GM18907 (cell line): ENCODE measurements around the gene BFSP1.

Source experiments
- ATAC-seq: cut with Tn5 transposase; IDR thresholded peaks from one replicate; pipeline ENCODE4 v1.9.1; 2021; ENCODE audit warnings: mild to moderate bottlenecking, moderate library complexity; ENCODE audit not compliant: unreplicated experiment

Gene BFSP1

DNA sequence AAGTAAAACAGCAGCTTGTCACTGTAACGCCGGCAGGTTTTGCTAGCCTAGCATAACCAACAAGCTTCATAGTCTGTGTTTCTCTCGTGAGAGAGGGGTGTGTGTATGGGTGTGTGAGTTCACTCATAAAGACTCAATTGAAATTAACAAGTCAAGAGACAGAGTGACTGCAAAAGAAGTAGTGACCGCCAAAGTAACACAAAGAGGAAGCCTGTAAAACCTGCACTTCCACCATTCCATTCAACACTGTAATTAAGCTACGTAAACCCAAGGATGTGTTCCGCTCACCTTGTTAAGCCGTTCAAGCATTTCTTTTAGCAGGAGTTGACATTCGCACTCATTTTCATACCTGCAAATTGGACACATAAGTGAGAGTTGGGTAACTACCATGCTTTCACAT, 6.6 kb downstream of the BFSP1 start:
- ATAC-seq, result no peak

DNA sequence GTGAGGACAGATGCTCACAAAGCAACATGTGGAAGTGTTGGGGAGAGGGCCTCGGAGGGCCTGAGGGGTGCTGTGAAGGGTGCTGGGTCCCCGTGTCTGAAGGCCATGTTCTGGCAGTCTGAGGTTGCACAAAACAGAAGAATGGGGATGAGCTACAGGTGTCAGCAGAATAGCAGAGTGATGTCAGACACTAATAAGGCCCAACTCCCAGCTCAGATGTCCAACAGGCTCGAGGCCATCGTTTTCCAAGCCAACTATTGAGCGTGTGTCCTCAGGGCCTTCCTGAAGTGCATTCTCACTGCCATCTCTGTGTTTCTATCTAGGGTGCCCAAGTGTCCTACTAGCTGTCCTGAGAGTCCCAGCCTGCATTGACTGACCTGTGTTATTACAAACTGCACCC, 7.9 kb downstream of the BFSP1 start:
- ATAC-seq, result no peak

DNA sequence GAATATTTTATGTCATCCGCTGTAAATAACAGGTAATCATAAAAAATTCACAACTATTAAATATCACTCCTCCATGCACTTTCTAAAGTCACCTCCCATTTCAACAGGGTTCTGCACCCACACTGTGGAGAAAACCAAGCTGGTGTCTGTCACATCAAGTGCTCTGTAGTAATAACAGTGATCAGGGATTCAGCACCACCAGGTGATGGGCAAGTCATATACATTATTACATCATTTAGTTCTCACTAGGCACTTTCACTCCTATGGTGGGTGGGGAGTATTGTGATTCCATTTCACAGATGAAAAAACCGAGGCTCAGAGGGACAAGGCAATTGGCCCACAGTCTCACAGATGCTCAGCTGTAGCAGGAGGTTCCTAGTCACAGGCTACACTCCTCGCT, 8.7 kb downstream of the BFSP1 start:
- no peak for ATAC-seq

DNA sequence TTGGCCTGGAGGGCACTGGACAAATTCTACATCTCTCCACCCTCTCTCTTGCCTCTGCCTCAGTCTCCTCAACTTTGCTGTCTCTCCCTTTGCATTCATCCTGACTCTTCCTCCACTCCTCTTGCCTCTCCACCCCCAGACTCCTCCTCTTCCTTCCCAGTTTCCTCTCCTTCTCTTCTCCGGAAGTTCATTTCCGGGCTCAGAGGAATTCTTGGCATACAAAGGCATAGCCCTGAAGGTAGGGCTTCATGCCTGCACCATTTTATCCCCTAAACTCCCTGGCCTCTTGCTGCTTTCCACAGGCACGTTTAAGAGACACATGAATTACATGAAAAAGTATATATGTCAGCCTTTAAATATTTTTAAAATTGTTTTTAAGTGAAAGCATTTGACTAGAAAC, 10.6 kb downstream of the BFSP1 start:
- no peak for ATAC-seq

DNA sequence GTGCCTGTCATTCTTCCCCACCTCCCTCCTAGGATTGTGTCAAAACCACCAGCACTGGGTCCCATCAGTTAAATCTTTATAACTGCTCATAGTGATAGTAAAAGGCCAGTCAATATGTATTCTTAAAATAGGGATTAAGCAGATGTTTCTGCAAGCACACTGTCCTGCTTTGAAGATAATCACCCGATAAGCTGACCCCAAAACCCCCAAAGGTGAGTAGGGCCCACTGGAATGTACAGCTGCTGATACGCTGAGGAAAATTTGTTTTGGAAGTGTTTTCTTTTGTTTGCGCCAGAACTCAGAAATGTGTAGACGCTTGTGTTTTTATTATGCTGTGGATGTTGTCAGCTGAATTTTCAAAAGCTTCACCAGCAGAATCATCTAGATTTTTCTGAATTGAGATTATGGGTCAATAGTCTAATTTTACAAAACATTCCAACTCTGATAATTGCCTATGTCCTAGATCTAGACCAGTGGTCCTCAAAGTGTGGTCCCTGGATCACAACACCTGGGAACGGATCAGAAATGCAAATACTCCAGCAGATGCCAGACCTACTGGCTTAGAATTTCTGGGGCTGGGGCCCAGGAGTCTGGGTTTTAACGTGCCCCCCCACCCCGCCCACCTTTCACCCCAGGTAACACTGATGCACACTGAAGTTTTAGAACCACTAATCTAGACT, 11.4 kb downstream of the BFSP1 start:
- no peak for ATAC-seq

DNA sequence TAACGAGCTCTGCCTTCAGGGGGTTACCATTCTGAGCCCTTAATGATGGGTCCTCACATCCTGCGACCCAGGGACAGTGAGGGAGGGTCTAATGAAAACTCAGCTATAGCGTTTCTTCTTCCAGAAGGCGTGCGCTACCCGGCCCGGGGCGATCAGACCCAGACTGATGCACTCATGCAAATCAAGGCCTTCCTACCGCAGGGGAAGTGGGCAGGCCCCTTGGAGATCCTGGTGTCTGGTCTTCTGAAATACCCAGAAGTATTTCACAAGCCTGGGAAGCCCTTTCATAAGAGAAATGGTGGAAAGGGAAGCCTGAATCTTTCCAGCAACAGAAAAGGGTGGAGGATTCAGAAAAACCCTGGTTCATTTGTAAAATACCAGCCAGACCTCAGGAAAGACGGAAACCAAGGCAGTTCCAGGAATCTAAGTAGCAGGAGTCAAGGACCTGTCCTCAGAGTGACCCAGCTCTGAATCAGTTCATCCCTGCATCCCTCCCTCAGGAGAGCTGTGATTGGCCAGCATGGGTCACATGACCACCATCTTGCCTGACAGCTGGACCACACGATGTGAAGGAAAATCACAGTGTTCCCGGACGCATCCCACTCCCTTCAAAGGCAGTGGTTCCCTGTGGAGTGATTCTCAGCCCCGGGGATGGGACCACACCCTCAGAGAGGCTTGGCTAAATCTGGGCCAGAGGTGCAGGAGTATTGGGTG, 12.7 kb downstream of the BFSP1 start:
- ATAC-seq, result no peak

DNA sequence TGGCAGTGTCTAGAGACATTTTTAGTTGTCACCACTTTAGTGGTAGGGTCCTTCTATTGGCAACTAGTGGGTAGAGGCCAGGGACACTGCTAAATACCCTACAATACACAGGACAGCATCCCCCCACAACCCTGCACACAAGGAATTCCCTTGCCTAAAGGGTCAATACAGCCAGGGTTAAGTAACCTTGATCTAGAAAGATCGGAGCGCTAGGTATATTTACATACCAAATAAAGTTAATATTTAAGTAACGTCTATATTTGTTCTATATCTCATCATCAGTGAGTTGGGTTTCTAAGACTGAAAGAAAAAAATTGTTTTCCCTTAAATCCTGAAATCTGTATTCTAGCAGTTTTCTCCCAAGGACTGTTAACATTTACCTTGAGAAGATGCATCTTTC, 16.1 kb downstream of the BFSP1 start:
- ATAC-seq, result no peak

DNA sequence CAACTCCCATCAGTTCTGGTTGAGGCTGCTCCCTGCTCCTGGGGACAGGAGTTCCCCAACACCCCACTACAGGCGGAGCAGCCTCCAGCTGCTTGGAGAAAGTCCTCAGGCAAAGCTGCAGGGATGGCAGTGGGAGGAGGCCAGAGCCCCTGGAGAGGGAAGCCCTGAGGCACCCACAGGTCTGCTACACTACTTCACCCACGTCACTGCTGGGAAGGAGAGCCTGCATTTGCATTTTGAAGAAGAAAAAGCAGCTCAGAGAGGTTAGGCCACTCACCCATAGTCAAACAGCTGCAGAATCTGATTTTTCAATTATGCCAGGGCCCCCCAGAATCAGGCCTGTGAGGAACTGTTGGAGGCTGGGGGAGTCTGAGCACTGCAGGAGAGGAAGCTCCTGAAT, 17.2 kb downstream of the BFSP1 start:
- ATAC-seq, result no peak

DNA sequence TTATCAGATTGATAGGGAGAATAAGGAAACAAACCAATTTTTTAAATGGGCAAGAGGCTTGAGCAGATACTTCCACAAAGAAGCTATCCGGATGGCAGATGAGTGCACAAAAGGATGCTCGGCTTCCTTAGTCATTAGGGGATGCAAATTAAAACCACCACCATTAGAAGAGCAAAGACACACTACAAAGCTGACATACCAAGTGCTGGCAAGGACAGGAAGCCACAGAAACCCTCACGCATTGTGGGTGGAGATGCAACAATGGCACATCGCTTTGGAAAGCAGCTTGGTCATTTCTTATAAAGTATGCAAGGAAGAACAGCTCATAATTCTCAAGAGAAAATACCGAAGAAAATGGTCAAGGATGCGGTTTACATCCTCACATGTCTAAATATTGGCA, 19.8 kb downstream of the BFSP1 start:
- no peak for ATAC-seq

DNA sequence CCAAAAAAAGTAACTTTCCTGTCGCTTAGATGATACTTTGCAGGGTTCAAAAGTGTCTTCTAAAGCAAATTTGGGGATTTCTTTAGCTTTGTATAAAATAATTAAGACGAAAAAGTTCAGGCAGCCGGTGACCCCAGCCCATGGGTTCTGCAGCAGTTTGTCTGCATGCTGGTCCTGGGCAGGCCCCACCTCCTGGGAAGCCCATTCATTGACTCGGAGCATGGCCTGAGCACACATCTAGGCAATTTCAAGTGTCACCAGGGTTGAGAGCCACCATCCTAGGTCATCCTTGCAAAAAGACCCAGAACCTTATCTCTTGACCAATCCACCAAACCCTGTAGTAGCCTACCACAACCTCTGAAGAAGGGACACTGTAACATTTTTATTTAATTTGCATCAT, 20.6 kb downstream of the BFSP1 start:
- no peak for ATAC-seq

DNA sequence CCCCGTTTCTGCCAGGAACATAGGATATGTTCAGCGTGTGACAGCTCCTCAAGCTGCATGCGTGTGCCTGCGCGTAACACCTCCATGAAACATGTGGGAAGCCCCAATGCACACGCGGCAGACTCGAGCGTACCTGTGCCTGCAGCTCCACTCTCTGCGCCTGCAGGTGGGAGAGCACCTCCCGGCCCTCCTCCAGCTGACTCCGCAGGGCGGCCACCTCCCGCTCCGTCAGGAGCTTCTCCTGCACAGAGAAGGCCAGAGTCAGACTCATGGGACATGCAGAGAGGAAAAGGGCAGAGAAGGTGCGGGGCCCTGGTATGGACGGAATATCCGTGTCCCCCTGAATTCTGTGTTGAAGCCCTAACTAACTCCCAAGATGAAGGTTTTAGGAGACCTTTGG, 22.4 kb downstream of the BFSP1 start:
- no peak for ATAC-seq

DNA sequence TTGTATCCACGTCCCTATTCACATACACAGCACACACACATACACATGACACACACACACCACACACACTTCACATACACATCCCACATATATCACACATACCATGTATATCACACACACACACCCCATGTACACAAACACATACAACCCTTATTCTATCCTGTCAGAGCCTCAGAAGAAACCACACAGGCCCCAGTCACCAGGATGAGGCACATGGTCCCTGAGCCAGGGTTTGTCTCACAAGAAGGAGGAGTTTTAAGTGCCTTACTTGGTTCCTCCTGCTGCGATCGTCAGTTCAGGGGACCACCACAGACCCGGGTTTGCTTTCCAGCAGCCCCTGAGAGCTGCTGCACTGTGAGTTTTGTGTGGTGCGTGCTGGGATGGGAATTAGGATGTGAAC, 23.6 kb downstream of the BFSP1 start:
- no peak for ATAC-seq

DNA sequence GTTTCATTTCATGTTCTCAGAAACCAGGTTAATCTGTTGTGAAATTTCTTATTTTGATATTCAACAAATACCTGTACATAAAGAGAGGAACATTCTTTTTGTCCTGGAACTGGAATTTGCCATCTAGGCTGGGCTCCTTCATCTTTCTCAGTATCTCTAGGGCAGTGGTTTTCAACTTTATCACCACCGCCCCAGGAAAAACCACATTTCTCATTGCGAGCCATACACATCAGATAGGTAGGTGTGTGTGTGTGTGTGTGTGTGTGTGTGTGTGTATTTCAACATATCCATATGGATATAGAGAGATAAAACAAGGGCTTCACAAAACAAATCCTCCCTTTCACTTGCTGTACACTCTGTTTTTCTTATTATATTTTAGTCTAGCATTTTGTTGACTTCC, 24.1 kb downstream of the BFSP1 start:
- ATAC-seq, result no peak

DNA sequence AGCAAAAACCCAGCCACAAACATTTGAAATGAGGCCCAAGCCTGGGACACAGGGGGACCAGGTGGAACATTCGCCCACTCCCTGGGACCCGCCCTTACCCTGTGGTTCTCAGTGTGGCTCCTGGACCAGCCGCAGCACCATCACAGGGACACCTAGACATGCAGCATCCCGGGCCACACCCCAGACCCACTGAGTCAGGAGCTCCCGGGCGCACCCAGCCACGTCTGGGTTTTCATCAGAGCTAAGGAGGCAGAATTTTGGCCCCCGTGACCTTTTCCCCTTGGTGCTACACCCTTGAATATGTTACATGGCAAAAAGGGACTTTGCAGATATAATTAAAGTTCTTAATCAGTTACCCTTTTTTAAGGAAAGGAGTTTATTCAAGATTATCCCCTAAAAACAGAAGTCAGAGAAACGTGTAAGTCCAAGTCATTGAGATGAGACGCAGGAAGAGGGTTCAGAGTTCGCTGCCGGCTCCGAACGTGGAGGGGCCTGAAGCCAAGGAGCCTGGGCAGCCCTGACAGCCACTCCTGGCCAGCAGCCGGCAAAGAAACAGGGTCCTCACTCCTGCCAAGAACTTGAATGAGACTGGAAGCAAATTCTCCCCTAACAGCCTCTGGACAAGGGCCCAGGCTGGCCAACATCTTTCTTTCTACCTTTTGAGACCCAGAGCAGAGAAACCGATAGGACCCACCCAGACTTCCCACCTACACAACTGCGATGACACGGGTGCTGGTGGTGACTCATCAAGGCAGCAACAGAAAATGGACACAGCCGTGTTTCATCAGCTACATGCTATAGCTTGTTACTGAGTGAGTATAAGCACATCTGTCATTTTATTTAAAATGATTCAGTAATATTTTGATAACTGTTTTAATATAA, 25.3 kb downstream of the BFSP1 start:
- ATAC-seq, result peak; percentile 20

DNA sequence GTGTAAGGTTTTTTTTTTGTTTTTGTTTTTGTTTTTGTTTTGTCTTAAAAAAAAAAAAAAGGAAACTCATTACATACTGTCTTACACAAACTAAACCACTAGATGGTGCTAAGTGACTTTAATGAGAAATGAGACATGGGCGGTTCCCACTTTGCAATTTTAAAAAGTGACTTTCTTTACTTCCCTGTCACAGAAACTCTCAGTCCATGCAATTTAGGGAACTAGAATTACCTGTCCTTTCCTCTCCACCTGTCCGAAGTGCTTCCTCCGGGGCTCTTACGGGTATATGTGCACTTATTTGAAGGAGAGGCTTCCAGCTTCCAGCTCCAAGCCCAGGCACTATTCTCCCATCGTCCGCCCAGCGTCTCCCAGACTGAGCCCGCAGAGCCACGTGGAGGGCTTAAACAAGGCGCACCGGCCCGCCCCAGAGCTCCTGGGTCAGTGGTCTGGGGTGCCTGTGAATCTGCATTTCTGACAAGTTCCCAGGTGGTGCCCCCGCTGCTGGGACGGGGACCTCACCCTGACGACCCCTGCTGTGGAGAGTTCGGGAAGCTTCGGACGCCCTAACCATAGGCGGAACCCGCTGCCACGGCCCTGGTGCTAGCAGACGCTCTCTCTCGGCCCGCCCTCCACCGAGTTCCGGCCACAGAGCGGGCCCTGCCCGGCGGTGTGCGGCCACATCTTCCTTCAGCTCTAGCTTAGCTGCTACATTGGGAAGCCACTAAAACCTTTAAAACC, 26.1 kb downstream of the BFSP1 start:
- ATAC-seq, result peak; percentile 74

DNA sequence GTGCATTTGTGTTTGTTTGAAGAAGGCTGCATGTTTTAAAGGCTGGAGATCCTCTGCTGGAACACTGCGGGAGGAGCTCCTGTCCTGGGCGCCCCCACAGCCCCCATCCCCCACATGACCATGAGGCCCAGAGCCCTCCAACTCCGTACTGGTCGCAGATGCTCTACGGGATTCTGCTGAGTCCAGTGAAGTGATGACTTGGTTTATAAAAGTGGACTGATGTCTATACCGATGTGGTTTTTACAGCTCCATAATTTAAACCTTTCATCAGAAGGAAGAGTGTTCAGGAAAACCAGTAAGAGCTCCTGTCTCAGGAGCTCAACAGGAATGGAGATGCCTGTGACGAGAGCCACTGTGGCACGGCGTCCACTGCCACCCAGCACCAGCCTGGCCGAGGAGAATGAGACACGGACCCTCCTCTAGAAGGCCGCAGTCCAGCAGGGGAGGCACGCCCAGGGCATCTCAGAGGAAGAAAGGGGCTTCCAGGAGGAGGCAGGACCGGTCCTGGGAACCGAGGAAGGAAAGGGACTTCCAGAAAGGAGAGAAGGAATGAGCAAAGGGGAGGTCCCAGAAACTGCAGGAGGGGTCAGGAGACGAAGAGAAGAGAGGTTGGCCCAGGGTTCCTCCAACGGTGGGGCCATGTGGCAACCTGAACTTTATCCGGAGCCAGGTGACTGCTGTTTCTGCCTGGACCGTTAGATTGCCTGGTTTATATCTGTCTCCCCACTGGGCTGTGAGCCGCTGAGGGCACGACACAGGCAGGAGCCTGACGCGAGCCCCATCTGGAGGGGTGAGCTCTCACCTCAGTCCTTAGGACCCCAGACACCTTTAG, 26.9 kb downstream of the BFSP1 start:
- ATAC-seq, result no peak

DNA sequence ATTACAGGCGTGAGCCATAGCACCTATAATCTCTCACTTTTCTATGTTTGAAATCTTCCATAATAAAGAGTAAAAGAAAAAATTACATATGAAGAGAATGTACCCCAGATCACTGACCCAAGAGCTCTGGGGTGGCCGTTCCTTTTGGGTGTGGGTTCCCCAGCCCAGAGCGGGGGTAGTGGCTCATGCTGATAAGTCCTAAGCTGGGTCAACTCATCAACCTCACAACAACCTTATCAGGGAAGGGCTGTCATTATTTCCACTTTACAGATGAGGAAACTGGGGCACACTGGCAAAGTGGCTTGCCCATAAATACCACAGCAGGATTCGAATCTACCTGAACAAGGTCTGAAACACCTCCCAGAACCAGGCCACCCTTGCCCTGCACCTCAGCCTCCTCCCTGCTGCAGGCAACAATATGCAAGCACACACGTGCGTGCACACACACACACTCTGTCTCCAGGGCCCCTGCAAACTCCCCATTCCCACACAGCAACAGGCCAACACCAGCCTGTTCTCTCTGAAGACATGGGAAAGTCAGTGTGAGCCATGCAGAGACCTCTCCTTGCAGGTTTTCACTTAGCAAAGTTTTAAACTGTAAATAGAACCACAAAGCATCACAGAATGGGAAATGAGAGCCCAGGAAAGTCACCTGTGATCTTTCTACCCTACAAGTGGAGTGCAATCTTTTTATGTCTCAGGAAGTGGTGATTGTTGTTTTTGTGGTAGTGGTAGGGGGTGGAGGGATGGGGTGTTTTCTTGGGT, 27.7 kb downstream of the BFSP1 start:
- no peak for ATAC-seq

DNA sequence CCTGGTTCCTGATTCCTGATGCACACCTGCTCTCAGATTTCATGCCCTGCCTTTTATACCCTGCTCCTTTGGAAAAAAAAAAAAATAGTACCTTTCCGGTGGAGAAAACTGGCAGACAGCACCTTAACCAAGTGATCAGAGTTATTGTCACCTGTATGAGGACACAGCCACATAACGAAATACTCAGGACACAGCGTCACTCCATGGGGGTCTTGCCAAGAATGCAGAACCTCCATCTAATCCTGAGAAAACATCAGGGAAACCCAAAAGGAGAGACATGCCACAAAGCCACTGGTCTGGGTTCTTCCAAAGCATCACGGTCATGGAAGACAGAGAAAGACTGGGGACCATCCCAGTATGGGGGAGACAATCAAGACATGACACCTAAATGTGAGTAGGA, 29.1 kb downstream of the BFSP1 start:
- ATAC-seq, result no peak

DNA sequence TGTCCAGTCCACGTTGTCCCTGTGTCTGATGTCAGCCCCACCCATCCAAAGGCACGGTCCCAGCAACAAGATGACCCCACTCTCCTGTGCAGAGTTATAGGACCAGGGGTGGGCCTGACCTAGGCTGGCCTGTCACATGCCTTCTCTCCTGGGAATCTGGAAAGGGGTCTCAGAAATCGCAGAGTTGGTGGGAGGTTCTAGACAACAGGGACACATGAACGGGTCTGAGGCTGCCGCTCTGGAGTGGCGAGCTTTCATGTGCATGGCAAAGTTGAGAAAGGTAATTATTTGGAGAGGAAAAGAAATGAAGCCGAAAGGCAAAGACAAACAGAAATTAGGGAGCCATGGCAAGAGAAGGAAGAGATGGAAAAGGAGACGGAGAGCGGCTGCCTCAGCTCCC, 29.5 kb downstream of the BFSP1 start:
- no peak for ATAC-seq

DNA sequence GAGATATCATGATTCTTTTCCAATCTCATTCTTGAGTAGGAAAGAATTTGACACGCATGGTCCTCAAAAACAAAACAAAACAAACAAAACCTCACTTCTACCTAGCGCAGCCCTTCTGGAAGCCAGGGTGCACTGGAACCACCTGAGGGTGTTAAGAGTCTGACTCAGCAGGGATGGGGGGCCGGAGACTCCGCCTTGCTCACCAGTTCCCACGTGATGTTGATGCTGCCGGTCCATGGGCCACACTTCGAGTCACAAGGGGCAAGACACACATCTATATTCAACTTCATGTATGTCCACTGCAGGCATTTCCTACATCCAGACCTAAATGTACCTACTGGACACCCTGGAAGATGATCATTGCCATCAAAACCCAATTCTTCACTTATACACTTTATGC, 30.4 kb downstream of the BFSP1 start:
- no peak for ATAC-seq
